Measurements from ENCODE around the gene TOE1. TPM values are rescaled to one million over a fixed set of nuclear protein-coding genes. Genes with fewer than 3 reads are reported as not detected.

The TOE1 gene
- polyA plus RNA-seq, 5 donors: 12.4 to 13.7 (median 12.8) TPM

Other genes starting within 250 kb of the TOE1 start
- gene ZSWIM5, start 133.6 kb upstream of the TOE1 start, polyA plus RNA-seq (ENCODE audit: insufficient read depth in 1 of 5, insufficient read length in 5 of 5, low replicate concordance in 1 of 5): 1 to 10 TPM; 4.5 to 5.4 (median 4.7) TPM
- 1 to 10 TPM; 1.1 to 2.1 (median 1.7) TPM for gene HPDL, start 13.3 kb upstream of the TOE1 start, polyA plus RNA-seq (ENCODE audit: insufficient read depth in 1 of 5, insufficient read length in 5 of 5, low replicate concordance in 1 of 5)
- gene MUTYH, start 270 bp downstream of the TOE1 start, polyA plus RNA-seq (ENCODE audit: insufficient read depth in 1 of 5, insufficient read length in 5 of 5, low replicate concordance in 1 of 5): 10 to 100 TPM; 23.9 to 33.6 (median 32.3) TPM
- gene TESK2, start 151.0 kb downstream of the TOE1 start, polyA plus RNA-seq (ENCODE audit: insufficient read depth in 1 of 5, insufficient read length in 5 of 5, low replicate concordance in 1 of 5): 10 to 100 TPM in 1 of 5 donors, 1 to 10 TPM in 4; 8.6 to 10.7 (median 9.2) TPM
- gene CCDC163, start 159.9 kb downstream of the TOE1 start, polyA plus RNA-seq (ENCODE audit: insufficient read depth in 1 of 5, insufficient read length in 5 of 5, low replicate concordance in 1 of 5): 1 to 10 TPM; 1.6 to 6.3 (median 5.1) TPM
- 10 to 100 TPM in 4 of 5 donors, 1 to 10 TPM in 1; 9.3 to 10.9 (median 10.4) TPM for gene MMACHC, start 160.1 kb downstream of the TOE1 start, polyA plus RNA-seq (ENCODE audit: insufficient read depth in 1 of 5, insufficient read length in 5 of 5, low replicate concordance in 1 of 5)
- 100 to 1,000 TPM; 220 to 266 (median 258) TPM for gene PRDX1, start 181.7 kb downstream of the TOE1 start, polyA plus RNA-seq (ENCODE audit: insufficient read depth in 1 of 5, insufficient read length in 5 of 5, low replicate concordance in 1 of 5)
- 100 to 1,000 TPM; 138 to 154 (median 142) TPM for gene AKR1A1, start 210.7 kb downstream of the TOE1 start, polyA plus RNA-seq (ENCODE audit: insufficient read depth in 1 of 5, insufficient read length in 5 of 5, low replicate concordance in 1 of 5)
- gene NASP, start 243.9 kb downstream of the TOE1 start, polyA plus RNA-seq (ENCODE audit: insufficient read depth in 1 of 5, insufficient read length in 5 of 5, low replicate concordance in 1 of 5): 100 to 1,000 TPM; 270 to 425 (median 352) TPM

Data from right lung (tissue), 5 donors.